GM18498 (cell line): ENCODE results near the gene DNAJB6.
A peak's percentile ranks its signal among the peaks of the same experiment; 100 is the strongest.

Experiments used
- ATAC-seq: cut with Tn5 transposase; IDR thresholded peaks from one replicate; pipeline ENCODE4 v1.9.1; 2021; ENCODE audit warnings: mild to moderate bottlenecking, moderate library complexity; ENCODE audit not compliant: unreplicated experiment

Gene DNAJB6

DNA sequence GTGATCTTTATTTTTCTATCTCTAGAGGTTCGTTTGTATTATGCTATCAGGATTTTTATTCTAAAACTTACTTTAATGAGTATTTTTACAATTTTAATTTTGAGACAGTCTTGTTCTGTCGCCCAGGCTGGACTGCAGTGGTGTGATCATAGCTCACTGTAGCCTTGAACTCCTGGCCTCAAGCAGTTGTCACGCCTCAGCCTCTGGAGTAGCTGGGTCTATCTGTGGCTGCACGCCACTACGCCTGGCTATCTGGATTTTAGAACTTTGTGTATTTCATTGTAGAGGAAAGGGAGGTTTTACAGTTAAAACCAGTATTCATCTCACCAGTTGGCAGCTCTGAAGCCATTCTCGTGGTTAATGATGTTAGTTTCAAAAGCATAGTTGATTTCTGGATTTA is 25.9 kb downstream of the DNAJB6 start:
- ATAC-seq = no peak

DNA sequence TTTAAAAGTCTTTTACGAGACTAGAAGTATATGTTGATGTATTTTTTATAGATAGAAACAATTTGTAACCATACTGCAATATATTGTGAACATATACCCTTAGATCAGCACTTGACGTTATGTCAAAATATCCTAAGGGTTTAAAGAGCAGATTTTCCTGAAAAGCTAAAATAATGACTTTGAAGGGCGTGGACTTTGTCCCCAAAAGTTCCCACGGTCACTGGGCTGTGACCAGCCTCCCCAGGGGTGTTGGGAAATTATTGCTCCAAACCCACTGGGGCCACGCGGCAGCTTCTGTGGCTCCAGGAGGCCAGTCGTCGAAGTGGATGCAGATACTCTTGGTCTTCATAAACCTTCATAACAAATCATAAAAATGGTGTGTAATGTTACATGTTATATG is 29.9 kb downstream of the DNAJB6 start:
- no peak for ATAC-seq

DNA sequence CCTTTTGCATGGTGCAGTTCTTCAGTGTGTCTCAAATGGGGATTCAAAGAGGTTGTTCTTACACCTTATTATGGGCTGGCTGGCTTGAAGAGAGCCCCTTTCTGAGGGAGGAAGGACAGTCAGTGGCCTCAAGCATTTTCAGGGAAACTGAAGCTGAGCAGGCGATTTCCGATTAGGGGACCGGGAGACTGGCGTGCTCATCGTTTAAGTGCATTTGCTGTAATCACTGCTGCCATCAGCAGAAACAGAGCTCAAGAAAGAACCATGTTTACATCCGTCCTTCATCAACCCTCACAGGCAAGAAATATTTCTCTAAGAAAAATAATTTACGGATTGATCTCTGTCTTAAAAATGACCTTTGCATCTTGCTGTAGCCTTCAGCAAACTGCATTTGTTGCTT is 32.2 kb downstream of the DNAJB6 start:
- ATAC-seq = no peak

DNA sequence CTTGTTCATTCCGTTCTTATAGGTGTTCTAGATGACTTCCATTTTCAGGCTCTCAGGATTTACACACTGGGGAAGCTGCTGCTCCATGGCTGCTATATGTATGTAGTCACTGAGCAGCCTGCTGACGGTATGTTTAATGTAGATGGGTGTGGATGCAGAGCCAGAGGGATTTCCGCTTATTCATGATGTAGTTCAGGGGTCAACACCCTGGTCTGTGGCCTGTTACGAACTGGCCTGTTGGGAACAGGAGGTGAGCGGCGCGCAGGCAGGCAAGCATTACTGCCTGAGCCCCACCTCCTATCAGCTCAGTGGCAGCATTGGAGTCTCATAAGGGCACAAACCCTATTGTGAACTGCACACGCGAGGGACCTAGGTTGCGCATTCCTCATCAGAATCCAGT is 33.9 kb downstream of the DNAJB6 start:
- no peak for ATAC-seq

DNA sequence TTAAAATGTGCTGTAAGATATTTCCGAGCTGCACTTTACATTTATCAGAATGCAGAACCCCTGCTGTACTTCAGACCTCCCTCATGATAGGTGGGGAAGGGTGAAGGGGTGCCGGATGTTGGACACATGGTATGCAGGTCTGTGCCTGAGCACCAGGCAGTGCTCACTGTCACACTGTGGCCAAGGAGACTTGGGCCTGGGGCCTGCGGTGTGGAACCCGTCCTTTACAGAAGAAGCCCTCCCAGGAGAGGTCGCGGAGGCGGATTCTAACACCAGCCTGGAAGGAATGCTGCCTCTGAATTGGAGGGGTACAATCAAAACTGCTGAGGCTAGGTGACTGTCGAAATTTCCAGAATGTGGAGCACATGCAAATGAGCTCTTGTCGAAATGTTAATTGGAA is 34.5 kb downstream of the DNAJB6 start:
- no peak for ATAC-seq

DNA sequence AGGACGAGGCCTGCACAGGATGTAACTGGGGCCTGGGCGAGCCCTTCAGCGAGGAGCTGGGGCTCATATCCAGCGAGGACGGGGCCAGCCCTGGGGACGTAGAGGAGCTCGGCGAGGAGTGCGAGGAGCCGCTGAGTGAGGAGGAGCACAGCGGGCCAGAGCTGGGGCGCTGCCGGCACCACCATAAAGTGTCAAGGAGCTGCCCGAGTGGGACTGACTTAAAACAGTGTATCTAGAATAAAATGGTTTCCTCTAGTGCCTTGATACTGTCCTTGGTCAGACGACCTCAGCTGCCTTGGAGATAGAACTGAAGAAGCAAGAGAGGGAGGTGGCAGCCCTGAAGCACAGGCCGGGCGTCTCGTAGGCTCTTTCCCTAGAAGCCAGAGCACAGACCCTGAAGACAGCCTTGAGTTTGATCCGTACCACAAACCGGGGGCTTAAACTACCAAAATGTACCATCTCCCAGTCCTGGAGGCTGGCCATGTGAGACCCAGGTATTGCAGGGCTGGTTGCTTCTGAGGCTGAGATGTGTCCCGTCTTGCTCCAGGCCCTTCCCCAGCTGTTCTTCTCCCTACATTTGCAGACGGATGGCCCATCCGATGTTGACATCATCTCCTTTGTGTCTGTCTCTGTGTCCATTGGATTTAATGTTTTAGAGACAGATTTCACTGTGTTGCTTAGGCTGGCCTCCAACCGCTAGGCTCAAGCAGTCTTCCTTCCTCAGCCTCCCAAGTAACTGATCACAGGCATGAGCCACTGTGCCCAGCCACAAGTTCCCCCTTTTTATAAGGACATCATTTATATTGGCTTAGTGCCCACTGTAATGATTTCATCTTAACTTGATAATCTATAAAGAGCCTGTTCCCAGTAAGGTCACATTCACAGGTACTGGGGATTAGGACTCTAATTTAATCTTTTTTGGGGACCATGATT is 35.8 kb downstream of the DNAJB6 start:
- no peak for ATAC-seq

DNA sequence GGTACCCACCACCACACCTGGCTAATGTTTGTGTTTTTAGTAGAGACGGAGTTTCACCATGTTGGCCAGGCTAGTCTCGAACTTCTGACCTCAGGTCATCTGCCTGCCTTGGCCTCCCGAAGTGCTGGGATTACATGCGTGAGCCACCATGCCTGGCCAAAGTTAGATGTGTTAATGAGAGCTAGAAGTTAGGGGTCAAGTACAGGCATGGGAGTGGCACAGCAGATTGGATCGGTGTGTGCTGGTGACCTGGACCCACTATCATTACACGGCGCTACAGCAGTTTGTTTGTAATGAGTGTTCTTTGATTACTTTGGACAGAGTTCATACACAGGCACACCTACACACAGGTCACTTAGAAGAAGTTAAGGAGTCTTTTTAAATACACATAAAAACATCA is 36.7 kb downstream of the DNAJB6 start:
- ATAC-seq = no peak

DNA sequence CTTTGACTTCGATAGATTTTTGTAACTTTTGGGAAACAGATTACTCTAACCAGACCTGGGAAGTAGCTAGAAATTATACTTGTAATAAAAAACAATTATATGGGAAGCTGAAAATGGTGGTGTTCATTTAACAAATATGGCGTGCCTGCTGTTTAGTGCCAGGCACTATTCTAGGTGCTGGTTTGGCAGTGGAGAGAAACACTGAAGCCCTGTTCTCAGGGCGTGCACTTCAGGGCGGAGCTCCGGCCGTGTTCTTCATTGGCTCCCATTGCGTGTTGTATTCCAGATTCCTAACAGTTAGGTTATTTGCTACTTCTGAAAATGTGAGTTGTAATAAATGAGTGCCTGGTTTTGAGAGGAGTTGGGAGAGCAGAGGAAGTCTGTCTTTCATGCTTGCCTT is 38.6 kb downstream of the DNAJB6 start:
- no peak for ATAC-seq

DNA sequence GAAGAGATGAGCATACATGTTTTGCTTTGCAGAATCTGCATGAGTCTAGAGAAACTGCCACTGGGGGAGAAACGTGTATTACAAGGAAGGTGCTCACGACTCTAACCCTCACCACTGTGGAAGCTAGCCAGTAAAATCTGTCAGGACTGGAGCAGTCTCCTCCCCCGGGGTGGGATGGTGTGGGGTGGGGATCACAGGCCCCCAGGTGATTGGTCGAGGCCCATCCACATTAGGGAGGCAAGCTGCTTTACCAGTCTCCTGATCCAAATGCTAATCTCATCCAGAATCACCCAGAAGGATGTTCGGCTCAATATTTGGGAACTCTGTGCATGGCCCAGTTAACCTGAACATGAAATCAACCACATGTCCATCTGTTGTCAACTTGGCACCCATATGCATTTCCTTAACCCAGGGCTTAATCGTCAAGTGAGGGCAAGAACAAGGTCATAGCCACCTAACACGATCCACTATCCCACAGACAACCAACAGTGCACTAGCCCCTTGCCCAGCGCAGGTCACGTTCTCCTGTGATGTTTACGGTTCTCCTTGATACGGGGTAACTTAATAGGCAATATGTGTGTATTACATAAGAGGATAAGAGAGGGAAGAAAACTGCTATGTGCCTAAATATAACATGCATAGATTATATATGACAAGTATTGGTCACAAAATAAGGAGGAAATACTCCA is 40.8 kb downstream of the DNAJB6 start:
- no peak for ATAC-seq

DNA sequence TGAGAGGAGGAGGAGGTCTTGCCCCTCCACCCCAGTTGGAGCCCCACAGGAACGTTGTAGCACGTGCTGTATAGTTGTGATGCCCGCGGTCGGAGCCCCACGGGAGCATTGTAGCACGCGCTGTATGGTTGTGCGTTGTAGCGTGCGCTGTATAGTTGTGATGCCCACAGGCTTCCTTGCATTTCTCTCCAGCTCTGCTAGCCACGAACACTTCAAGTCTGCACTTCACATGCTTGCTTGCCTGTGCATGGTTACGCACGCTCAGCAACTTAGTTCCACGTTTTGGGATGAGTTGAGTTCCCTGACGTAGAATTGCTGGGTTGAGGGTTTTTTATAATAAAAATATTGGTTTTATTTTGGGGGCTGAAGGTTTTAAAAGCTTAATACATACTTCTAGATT is 41.6 kb downstream of the DNAJB6 start:
- ATAC-seq = no peak

DNA sequence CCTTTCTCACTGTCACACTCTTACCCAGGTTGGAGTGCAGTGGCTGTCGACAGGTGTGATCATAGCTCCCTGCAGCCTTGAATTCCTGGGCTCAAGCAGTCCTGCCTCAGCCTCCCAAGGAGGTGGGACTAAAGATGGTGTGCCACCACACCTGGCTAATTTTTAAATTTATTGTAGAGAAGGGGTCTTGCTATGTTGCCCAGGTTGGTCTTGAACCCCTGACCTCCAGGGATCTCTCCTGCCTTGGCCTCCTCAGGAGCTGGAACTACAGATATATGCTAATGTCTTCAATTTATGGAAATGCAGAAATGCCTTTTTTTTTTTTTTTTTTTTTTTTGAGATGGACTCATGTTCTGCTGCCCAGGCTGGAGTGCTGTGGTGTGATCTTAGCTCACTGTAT is 42.7 kb downstream of the DNAJB6 start:
- ATAC-seq = no peak

DNA sequence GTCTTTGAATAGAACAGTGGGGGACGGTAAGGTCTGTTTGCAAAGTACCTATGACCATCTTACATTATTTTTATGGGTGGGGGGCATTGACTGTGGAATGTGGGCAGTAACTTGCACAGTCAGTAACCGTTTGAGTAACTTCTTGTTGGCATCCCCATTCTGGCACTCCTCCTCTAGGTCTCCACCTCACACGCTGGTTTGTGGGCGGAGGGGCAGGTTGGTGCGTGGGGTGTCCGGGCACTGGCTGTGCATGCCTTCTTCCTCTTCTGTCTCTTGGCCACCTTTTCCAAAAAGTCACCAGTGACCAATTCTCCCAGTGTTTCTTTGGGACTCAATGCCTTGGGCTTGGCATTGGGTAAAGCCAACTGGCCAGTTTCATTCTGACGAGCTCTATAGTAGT is 43.6 kb downstream of the DNAJB6 start:
- ATAC-seq = no peak

DNA sequence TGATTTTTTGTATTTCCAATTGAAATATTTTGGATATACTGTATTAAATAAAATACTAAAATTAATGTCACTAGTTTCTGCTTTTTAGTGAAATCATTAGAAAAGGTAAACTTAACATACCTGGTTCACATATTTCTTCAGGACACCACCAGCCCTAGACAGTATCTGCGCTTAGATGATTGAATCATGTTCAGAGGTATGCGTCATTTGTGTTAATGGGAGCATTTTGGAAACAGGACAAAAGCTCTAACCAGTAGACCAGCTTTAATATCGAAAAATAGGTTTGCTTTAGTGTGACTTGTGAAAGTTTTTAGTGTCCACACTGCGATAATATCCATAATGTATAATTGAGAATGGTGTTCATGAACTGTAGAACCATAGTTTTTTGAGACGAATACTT is 47.1 kb downstream of the DNAJB6 start:
- ATAC-seq = no peak

DNA sequence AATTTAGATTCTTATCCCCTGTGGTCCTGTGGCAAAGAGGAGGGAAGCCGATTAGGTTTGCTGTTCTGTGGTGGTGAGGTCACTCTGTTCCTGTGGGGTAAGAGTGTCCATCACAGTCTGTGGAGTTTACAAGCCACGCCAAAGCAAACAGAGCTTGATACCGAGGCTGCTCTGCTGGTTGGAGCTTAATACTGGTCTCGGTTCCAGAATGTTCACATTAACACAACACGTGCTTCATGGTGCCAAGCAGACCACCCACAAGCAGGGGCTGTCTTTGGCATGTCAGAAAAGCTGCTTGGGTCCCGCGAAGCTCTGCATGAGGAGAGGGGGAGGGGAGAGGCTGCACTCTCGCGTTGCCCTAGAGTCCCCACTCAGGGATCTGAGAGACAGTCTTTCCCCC is 47.5 kb downstream of the DNAJB6 start:
- ATAC-seq = no peak

DNA sequence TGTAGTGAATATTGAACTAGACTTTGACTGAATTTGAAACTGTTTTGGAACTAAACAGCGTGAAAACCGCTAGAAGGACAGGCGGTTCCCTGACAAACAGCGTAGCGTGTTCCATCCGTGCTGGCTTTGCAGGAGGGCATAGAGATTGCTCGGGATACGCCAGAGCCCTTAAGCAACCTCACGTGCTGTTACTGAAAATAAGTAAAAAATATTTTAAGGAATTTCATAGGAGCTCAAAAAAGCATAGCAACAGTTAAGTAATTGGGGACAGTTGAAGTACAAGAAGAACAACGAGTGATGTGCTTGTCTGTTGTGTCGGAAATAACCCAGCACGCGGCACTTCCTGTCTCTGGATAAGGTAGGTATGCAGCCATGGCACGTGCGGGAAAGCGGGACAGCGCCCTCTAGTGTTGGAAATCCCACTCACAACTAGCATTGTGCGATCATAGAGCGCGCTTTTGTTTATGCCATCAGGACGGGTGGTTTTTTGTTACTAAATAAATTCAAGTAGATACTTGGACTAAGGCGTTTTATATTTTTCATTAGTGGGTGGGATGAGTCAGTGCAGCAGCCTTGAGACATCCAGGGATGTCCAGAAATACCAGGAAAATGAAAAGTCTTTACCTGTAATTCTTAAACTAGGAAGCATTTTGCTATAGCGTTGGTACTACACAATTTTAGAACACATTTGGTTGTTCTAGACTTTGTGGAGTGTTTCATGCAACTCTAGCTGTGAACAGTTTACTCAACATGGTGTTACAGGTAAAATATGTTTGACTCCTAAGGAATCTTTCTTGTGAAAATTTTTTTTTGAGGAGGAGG is 50.4 kb downstream of the DNAJB6 start:
- ATAC-seq = peak; percentile 87

DNA sequence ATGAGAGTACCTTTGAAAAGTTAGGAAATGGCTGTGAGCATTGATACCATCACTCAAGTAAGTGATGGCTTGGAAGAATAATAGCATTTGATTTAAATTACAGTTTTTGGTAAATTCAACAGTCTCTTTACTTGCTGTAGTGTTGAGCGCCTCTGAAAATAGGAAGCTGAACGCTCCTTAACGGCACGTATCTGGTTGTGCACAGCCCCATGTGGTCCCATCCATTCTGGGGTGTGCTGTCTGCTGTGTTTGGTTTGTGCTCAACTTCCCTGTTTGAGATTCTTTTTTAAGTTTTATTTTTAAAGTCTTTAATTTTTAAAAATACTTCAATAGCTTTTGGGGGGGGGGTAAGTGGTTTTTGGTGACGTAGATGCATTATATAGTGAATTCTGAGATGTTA is 51.5 kb downstream of the DNAJB6 start:
- ATAC-seq = no peak

DNA sequence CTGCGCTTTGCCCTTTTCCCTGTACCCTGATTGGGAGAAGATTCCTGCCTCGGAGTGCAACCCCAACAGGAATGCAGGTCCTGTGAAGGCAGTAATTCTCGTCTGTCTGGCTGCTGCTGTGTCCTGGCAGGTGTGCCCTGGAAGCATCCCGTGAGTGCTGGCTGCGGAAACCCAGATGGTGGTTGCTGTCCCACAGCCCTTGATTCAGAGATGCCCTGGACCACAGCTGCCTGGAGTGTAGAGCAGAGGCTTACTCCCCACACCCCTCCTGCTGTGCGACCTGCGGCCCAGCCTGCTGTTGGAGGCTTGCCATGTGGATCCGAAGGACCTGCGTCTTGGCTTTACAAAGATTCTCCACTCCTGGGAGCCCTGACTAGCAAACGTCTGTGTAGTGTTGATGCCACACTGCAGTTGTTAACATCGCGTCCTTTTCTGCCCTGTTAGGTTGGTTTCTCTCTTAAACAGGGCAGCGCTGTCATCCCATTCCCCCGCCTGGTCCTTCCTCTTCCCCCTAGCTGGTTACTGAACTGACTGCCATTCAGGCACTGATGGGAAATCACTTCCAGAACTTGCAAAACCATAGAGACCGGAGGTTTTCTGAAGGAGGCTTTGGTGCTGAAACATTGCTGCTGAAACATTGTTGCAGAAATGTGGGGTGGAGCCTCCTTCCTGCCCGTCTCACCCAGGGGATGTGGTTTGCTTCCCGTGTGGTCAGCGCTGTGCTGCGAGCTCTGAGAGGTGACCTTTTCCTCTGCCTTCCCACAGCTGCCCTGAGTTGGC is 53.3 kb downstream of the DNAJB6 start:
- ATAC-seq = no peak

DNA sequence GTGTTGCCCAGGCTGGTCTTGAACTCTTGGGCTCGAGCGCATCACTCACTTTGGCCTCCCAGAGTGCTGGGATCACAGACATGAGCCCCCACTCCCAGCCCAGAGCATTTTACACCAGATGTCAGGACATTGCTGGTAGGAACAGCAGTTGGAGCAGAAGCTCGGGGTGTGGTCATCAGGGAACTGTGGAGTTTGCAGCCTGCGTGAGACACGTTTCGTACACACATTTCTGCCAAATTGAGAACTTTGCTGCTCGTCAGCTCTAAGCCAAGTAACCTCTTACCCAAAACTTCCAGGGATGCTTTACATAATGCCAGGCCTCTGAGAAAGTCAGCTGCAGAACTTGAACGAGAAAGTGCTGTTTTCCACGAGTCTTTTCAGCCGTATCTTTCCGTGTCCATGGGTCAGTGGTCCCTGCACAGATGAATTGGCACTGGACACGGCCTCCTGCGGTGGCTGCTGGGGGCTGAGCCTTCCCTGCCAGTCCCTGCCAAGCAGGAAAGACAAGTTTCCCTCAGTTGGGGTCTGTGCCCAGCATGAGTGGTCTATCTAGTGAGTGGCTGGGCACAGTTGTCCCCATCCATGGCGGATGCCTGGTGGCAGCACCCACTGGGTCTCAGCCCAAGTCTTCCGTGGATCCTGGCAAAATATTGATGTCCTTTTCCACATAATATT is 54.4 kb downstream of the DNAJB6 start:
- no peak for ATAC-seq

DNA sequence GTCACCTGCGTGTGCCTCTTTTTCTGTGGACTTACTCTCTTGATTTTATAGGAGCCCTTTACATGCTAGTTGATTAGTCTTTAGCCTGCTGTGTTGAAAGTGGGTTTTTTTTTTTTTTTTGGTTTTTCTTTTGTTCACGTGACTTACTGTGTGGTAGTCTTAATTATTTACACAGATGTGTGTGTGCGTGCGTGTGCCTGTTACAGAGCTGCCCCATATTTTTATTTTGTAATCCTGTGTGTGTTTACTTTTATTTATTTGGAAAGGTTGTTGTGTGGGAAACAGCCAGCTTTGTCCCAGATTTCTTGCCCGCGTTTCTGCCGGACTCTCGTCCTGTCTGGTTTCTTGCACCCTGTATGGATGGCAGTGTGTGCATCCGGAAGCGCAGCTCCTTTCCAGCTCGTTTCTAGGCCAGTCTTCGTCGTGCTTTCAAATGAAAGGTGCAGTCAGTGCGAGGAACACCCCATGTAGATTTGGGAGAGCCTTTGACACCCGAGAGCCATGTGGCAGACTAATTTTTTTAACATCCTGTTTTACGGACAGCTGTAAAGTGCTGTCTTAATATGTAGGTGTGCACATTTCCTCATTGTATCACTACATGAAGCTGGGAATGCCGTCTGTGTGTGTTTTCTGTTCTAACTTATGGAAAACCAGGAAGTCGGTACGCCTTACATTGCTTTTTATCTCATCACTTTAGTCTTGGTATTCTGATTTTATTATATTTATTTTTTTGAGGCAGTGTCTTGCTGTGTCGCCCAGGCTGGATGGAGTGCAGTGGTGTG is 55.6 kb downstream of the DNAJB6 start:
- ATAC-seq = no peak
